Skeletal muscle tissue (tissue), 4 donors: Measurements from ENCODE around the gene AFAP1. TPM values are rescaled to one million over a fixed set of nuclear protein-coding genes. Genes with fewer than 3 reads are reported as not detected.

Source experiments
- H3K27ac ChIP-seq: one replicate; pipeline ENCODE4 v1.7.0; 2013; ENCODE audit warnings: mild to moderate bottlenecking, low read depth, low read length, inconsistent platforms
- H3K27me3 ChIP-seq, 3 donors: one replicate each; pipeline ENCODE4 v1.7.0; 2013; ENCODE audit warnings: low read length in 3 of 3; ENCODE audit not compliant: control insufficient read depth in 3 of 3, insufficient read depth in 3 of 3
- H3K36me3 ChIP-seq, 3 donors: one replicate each; pipeline ENCODE4 v1.7.0; 2013; ENCODE audit warnings: low read length in 3 of 3; ENCODE audit not compliant: control insufficient read depth in 3 of 3, insufficient read depth in 3 of 3
- H3K4me1 ChIP-seq, 3 donors: one replicate each; pipeline ENCODE4 v1.7.0; 2013; ENCODE audit warnings: low read length in 3 of 3, mild to moderate bottlenecking in 3 of 3; ENCODE audit not compliant: control insufficient read depth in 3 of 3, insufficient read depth in 3 of 3
- H3K4me3 ChIP-seq, 3 donors: one replicate each; pipeline ENCODE4 v1.7.0; 2013; ENCODE audit warnings: low read length in 3 of 3
- H3K9ac ChIP-seq, 3 donors: one replicate each; pipeline ENCODE4 v1.7.0; 2013; ENCODE audit warnings: low read length in 3 of 3, mild to moderate bottlenecking in 3 of 3, moderate library complexity in 2 of 3, low read depth in 1 of 3
- H3K9me3 ChIP-seq, 3 donors: one replicate each; pipeline ENCODE4 v1.7.0; 2013; ENCODE audit warnings: low read length in 3 of 3; ENCODE audit not compliant: control insufficient read depth in 3 of 3
- total RNA-seq: library from RNA; depleted of rRNA; stranded (reverse); fragments of >200 nt; gene quantifications from one replicate; pipeline ENCODE4 v1.2.3, GENCODE V29; 2014
- donor health status: Osteomylitis.

AFAP1 gene
- total RNA-seq, 1 donor from 2014 or later: 29.2 TPM

GRCh38 chr4:7862561-7863192 is 77.0 kb downstream of the AFAP1 start:
- Histone ChIP-seq H3K9ac (no peak overlapping the region), H3K36me3 (peaks cover 2 to 5% (median 5%) of the 10 kb centered on the region in 3 donors), H3K4me3 (no peak overlapping the region), H3K27ac (no peak overlapping the region), H3K27me3 (no peaks in the 10 kb centered on the region), H3K4me1 (peaks cover 6 to 21% (median 18%) of the 10 kb centered on the region in 3 donors), H3K9me3 (no peaks in the 10 kb centered on the region)

GRCh38 chr4:7861440-7861881 is 78.2 kb downstream of the AFAP1 start:
- Histone ChIP-seq H3K9ac (no peak overlapping the region), H3K4me1 (peaks cover 19 to 33% (median 29%) of the 10 kb centered on the region in 3 donors), H3K27me3 (no peaks in the 10 kb centered on the region), H3K4me3 (no peak overlapping the region), H3K9me3 (no peaks in the 10 kb centered on the region), H3K27ac (no peak overlapping the region), H3K36me3 (no peaks in the 10 kb centered on the region)

- Histone ChIP-seq H3K27ac (no peak overlapping the region), H3K27me3 (no peaks in the 10 kb centered on the region), H3K4me3 (no peak overlapping the region), H3K9ac (no peak overlapping the region), H3K9me3 (no peaks in the 10 kb centered on the region), H3K4me1 (peaks cover 19 to 36% (median 30%) of the 10 kb centered on the region in 3 donors), H3K36me3 (no peaks in the 10 kb centered on the region)
Observed at GRCh38 chr4:7860600-7861163, 79.0 kb downstream of the AFAP1 start.

GRCh38 chr4:7859326-7859725 is 80.3 kb downstream of the AFAP1 start:
- H3K9ac ChIP-seq: no peak overlapping the region
- no peak overlapping the region for H3K27ac ChIP-seq
- H3K4me3 ChIP-seq: no peak overlapping the region
- peaks cover 21 to 46% (median 35%) of the 10 kb centered on the region in 3 donors for H3K4me1 ChIP-seq
- H3K36me3 ChIP-seq: peaks cover 0 to 4% (median 0%) of the 10 kb centered on the region in 3 donors
- H3K9me3 ChIP-seq: no peaks in the 10 kb centered on the region
- H3K27me3 ChIP-seq: no peaks in the 10 kb centered on the region

- no peaks in the 10 kb centered on the region for H3K9me3 ChIP-seq
- no peak overlapping the region for H3K27ac ChIP-seq
- peaks cover 29 to 55% (median 42%) of the 10 kb centered on the region in 3 donors for H3K4me1 ChIP-seq
- peaks cover 0 to 4% (median 0%) of the 10 kb centered on the region in 3 donors for H3K36me3 ChIP-seq
- H3K27me3 ChIP-seq: no peaks in the 10 kb centered on the region
- H3K9ac ChIP-seq: no peak overlapping the region
- H3K4me3 ChIP-seq: no peak overlapping the region
Observed at GRCh38 chr4:7858498-7858897, 81.2 kb downstream of the AFAP1 start.

- peaks cover 0 to 4% (median 0%) of the 10 kb centered on the region in 3 donors for H3K36me3 ChIP-seq
- no peak overlapping the region for H3K9ac ChIP-seq
- no peak overlapping the region for H3K4me3 ChIP-seq
- H3K27ac ChIP-seq: peak overlapping the region; percentile 40
- H3K4me1 ChIP-seq: peaks cover 29 to 59% (median 42%) of the 10 kb centered on the region in 3 donors
- no peaks in the 10 kb centered on the region for H3K27me3 ChIP-seq
- no peaks in the 10 kb centered on the region for H3K9me3 ChIP-seq
Observed at GRCh38 chr4:7857993-7858392, 81.7 kb downstream of the AFAP1 start.

- peaks cover 0 to 4% (median 0%) of the 10 kb centered on the region in 3 donors for H3K36me3 ChIP-seq
- no peaks in the 10 kb centered on the region for H3K27me3 ChIP-seq
- H3K4me1 ChIP-seq: peaks cover 29 to 59% (median 42%) of the 10 kb centered on the region in 3 donors
- H3K9ac ChIP-seq: peak overlapping the region in 2 of 3 donors; percentile 7 to 46
- peak overlapping the region; percentile 40 for H3K27ac ChIP-seq
- H3K9me3 ChIP-seq: no peaks in the 10 kb centered on the region
- no peak overlapping the region for H3K4me3 ChIP-seq
Observed at GRCh38 chr4:7857238-7857701, 82.4 kb downstream of the AFAP1 start.

GRCh38 chr4:7855731-7856130 is 83.9 kb downstream of the AFAP1 start:
- Histone ChIP-seq H3K36me3 (peaks cover 0 to 5% (median 4%) of the 10 kb centered on the region in 3 donors), H3K4me1 (peaks cover 29 to 57% (median 40%) of the 10 kb centered on the region in 3 donors), H3K27me3 (no peaks in the 10 kb centered on the region), H3K9me3 (no peaks in the 10 kb centered on the region), H3K9ac (no peak overlapping the region), H3K4me3 (no peak overlapping the region), H3K27ac (no peak overlapping the region)

- H3K27ac ChIP-seq: no peak overlapping the region
- no peak overlapping the region for H3K4me3 ChIP-seq
- H3K4me1 ChIP-seq: peaks cover 29 to 53% (median 37%) of the 10 kb centered on the region in 3 donors
- no peaks in the 10 kb centered on the region for H3K27me3 ChIP-seq
- no peaks in the 10 kb centered on the region for H3K9me3 ChIP-seq
- peaks cover 0 to 8% (median 7%) of the 10 kb centered on the region in 3 donors for H3K36me3 ChIP-seq
- no peak overlapping the region for H3K9ac ChIP-seq
Observed at GRCh38 chr4:7854697-7855370, 84.8 kb downstream of the AFAP1 start.

- H3K9me3 ChIP-seq: no peaks in the 10 kb centered on the region
- H3K4me1 ChIP-seq: peaks cover 29 to 53% (median 37%) of the 10 kb centered on the region in 3 donors
- no peak overlapping the region for H3K4me3 ChIP-seq
- H3K36me3 ChIP-seq: peaks cover 0 to 9% (median 8%) of the 10 kb centered on the region in 3 donors
- H3K9ac ChIP-seq: no peak overlapping the region
- H3K27ac ChIP-seq: no peak overlapping the region
- no peaks in the 10 kb centered on the region for H3K27me3 ChIP-seq
Observed at GRCh38 chr4:7854216-7854615, 85.4 kb downstream of the AFAP1 start.
